GM19324 (cell line): ENCODE data around the gene TMEM209.
A peak's percentile ranks its signal among the peaks of the same experiment; 100 is the strongest.
"Not testable (repeated sequence)": the region's sequence is repeated elsewhere in the genome, so short reads cannot be mapped to it uniquely, and the experiment has no call there.

ENCODE experiments used
- ATAC-seq: cut with Tn5 transposase; IDR thresholded peaks from one replicate; pipeline ENCODE4 v1.9.1; 2021; ENCODE audit warnings: mild to moderate bottlenecking, moderate library complexity; ENCODE audit not compliant: unreplicated experiment, low FRiP score

Gene TMEM209

DNA sequence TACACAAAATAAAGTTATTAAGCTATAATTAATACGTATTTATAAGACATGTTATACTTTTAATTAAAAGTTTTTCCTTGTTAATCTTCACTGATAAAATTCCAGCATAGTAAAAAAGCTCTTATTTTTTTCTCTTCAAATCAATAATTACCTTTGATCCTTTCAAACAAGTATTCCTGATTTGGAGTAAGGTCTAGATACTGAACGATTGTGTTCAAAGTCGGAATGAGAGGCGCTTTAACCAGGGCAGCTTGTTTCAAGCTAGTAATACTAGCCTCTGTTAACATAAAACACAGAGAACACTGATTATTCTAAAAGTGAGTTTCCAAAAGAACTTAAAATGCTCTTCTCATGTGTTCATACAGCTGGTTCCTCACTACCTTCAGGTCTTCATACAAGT is 27.0 kb downstream of the TMEM209 start:
- ATAC-seq: no peak

DNA sequence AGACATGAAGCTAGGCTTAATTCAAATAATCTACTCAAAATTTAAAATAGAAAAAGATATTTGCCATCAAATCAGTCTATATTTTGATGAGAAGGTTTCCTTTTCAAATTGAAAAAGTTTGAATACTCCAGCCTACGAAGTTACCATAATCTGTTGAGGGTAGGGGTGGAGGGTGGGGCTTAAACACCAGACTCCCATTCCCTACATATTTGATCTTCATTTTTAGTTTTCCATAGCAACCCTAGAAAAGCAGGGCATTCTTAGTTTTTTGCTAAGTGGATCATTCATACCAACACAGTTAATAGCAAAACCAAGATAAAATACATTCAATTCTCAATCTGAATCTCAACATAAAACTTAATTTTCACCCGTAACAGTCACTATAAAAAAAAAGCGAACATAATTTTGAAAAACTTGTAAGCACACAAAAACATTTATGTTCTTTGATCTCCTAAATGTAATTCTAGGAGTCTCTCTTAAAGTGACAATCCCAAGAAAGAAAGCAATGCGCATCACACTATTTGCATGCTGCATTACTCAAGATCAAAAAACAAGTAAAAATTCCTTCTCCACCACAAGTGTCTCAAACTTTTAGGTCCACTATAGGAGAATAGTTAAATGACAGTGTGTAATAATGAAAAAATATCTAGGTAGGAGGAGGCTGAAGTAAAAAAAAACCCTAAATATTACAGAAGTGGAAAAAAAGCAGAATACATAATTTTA is 30.8 kb downstream of the TMEM209 start:
- ATAC-seq: no peak

DNA sequence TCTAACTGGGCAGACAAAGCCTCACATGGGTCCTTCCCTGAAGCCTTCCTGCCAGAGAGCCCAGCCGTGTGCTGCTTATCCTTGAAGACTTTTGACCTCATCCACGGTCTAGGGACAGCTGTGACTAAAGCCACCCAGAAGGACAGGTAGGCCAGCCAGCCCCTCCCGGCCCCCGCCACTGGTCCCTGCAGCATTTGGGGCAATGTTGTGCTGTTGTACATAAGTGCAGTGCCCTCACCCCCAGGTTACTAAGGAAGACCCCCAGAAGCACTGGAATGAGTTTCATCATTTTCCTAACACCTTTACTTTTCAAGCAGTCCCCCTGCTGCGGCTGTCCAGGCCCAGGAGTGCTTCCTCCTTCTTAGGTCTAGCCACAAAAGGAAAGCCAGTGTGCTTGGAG is 43.0 kb downstream of the TMEM209 start:
- ATAC-seq: no peak

DNA sequence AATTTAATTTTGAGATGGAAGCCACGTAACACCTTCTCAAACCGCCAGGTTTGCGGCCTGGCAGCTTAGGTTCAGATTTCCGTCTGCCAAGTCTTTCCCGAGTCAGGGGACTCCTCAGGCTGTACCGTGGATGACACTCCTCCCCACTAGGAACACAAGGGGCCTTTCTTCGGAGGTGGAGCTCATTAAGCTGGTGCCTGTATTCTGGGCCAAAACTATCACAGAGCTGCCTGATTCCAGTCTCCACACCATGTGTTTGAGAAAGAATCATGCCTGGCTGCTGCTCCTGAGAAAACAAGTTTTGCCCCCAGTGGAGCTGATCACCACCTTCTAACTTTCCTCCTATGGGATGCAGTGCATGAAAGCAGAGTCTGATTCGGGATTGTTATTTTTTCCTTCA is 44.8 kb downstream of the TMEM209 start:
- no peak for ATAC-seq

DNA sequence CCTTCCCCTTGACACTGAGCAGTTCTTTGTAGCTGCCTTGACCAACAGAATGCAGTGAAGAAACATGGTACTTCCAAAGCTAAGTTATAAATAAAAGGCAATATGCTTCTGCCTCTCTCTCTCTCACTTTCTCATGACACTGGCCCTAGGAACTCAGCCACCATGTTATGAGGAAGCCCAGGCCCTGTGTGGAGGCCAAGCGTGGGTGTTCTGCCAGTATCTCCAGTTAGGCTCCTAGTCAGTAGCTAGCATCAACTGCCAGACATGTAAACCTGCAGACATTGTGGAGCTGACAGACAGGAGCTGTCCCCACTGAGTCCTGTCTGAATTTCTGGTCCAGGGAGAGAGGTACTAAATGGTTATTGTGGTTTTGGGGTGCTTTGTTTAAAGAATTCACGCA is 45.2 kb downstream of the TMEM209 start:
- no peak for ATAC-seq

DNA sequence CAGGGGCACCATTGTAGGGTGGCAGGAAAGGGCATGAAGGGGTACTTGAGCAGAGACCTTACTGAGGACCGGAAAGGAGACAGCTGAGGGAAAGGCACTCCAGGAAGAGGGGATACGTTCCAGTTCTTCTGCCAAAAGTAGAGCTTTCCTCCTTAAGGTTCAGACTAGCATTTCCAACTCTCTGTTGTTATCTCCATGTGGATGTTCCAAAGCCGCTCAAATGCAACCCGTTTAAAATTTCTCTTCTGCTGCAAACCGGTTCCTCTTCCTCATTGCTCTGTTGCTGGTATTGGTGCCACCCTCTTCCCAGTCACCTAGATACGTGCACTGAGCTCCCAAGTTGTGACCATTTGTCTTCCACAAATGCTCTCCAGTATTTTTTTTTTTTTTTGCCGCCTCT is 47.5 kb downstream of the TMEM209 start:
- ATAC-seq: no peak

DNA sequence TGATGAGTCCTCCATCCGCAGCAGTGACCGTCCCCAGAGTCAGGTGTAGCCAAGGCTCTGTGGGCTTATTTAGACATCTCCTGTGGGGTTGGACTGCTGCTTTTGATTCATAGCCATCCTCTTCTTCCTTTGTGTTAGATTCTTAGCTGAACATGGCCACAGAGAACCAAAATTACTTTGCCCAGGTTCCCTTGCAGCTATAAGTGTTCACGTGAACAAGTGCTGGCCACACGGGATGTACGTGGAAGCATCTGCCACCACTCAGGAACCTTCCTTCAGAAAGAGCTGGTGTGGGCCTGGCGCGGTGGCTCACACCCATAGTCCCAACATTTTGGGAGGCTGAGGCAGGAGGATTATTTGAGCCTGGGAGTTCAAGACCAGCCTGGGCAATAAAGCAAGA is 49.1 kb downstream of the TMEM209 start:
- no peak for ATAC-seq

DNA sequence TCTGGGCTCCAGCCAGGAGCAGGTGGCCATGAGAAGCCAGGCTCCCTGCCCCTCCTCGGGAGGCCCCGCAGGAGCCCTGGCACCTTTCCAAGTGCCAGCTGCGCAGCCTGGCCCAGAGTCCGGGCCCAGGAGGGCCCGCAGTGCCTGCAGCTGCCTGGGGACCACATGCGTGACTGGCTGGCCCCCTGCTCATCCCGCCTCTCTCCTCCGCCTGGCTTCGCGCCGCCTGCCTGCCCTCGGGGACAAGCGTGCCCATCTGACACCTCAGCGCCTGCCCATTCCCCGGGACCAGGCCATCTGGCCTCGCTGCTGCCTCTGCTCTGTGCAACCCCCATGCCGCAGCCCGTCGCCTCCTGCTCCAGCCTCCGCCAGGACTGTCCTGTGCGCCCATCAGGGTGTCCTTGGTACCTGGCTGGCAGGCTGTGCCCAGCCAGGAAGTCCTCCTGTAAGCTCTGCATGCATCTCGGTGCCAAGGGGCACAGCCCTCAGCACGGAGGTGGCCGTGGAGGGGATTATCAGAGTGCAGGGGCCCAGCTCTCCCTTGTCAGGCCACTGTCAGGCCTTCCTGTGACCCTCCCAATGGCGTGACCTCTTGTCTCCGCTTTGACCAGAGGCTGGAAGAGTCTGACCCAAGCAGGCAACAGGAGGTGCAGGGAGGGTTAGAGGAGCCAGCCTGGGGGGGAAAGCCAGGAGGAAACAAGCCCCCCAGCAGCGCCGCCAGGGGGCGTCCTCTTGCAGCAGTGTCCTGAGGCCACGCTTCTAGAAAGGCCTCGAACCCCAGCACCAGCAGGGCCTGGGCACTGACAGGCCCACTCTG is 50.5 kb downstream of the TMEM209 start:
- no peak for ATAC-seq

DNA sequence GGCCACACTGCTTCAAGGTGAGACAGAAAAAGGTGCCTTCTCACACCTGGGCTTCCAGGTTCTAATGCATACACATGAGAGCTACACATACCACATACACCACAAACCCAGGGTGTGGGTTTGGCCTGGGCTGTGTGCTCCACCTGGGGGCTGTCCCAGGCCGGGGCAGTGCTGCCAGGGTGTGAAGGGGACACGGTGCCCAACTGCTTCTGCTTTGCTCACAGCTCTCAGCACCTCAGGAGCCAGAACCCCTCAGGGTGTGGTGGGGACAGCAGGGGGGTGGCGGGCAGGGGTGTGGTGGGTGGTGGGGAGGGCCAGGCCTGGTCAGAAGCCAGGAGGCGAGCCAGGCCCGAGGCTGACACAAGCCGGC is 51.1 kb downstream of the TMEM209 start:
- ATAC-seq: no peak

DNA sequence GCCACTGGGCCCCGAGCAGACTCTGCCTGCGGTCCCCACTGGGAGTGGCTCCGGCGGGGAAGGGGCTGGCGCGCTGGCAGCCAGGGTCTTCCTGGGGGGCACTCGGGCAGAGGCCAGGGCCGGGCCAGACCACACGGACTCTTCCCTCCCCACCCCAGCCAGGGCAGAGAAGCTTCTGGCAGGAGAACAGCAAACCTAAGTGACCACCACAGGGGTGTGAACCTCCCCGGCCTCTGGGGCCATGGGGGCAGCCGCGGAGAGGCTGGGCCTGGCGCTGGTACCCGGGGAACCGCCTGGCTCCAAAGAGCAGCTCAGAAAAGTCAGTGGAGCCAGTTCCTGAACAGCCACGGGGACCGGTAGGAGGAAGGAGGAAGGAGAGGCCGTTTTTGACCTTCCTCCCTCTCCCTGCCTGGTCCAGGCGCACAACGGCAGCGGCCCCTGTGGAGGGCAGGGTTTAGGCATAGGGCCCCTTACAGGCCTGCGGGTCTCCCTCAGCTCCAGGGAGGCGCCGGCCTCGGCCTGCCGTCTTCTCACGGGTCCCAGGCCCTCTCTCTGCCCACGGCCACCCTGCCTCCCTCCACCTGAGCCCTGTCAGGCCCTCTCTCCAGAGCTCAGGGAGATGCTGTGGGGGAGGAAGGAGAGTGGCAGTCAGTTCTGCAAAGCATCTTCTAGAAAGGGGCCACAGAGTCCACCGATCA is 51.8 kb downstream of the TMEM209 start:
- no peak for ATAC-seq

DNA sequence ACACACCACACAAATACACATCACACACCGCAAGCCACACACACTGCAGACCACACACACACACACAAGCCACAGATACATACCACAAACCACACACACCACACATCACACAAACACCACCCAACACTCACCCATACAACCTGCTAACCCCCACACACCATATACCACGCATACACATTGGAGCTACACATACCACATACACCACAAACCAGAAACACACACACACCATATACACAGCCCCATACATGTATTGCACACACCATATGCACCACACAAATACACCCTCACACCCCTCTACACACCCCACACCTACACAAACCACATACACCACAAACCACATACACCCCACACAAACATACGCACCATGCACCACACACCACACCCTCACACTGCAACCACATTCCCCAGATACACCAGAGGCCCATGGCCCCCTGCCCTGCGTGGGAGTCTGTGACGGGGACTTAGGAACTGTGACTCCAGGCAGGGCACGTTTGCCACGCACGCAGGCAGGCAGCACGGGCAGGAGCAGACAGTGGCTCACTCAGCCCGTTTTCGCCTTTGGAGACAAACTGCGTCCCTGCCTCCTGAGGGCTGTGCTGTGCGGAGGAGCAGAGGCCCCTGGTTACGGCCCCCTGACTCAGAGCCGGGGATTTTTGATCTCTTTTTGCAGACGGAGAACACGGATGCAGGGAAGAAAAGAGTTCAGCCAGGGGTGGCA is 52.6 kb downstream of the TMEM209 start:
- ATAC-seq: no peak

DNA sequence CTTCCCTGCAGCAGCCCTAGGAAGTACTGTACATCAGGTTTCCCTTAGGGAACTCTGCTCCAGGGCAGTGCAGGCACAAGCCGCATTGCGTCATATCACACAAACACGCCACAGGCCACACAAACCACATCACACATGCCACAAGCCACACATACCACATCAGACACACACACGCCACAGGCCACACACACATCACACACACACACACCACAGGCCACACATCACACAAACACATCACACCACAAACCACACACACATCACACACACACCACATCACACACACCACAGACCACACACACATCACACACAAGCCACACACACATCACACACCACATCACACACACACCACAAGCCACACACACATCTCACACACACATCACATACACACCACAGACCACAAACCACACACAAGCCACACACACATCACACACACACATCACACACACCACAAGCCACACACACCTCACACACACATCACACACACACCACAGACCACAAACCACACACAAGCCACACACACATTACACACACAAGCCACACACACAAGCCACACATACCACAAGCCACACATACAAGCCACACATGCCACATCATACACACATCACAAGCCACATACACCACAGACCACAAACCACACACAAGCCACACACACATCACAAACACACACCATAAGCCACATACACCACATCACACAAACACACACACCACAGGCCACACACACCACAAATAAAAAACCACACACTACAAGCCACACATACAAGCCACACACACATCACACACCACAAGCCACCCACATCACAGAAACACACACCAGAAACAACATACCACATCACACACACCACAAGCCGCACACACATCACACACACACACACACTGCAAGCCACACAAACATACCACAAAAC is 53.4 kb downstream of the TMEM209 start:
- no peak for ATAC-seq

DNA sequence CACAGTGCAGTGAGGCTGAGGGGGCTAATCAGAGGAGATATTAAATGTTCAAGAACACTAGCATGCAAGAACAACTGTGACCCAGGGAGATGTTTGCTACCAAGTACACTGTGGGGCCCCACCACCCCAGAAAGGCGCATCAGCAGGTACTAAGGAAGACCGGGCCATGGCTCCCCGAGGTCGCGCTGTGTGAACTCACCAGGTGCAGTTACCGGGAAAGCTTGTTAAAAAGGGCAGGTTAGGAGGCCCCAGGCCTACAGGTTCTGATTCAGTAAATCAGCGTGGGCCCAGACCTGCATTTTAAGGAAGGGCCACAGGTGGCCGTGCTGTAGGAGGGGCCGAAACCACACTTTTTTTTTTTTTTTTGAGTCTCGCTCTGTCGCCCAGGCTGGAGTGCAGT is 54.6 kb downstream of the TMEM209 start:
- no peak for ATAC-seq

DNA sequence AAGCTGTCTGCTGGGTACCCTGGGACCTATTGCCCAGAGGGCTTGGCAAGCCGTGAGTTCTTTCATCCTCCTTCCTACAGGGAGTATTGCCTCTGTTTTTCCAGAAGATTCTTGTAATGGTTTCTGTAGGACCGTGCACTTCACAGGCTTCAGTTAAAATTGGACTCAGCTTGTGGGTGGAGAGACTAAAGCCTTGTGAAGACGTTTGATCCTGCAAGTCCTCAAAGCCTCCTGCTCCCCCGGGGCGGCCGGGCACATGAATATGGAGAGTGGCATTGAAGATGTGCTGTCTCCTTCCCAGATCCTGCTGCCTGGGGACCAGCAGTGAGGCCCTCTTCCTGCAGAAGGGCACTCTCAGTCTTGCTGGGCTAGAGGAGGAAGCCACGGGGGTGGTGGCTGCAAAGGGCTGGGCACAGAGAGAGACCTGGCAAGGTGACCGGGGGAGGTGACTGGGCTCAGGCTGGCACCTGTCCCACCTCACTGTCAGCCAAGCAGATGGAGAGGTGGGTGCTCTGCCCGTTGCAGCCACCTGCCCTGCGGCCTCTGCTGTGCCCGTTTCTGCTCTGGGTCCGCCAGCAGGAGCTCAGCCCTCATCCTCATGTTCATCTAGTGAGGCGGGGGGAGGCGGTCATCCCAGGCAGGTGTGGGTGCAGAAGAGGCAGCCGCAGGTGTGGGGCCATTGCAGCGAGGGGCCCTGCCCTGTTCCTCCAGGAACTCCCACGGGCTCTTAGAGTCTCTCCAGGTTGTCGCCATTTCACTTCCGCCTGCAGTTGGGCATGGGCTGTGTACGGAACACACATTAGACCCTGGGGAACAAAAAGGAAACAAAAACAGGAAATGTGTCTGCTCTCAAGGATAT is 55.7 kb downstream of the TMEM209 start:
- peak; percentile 71 for ATAC-seq

DNA sequence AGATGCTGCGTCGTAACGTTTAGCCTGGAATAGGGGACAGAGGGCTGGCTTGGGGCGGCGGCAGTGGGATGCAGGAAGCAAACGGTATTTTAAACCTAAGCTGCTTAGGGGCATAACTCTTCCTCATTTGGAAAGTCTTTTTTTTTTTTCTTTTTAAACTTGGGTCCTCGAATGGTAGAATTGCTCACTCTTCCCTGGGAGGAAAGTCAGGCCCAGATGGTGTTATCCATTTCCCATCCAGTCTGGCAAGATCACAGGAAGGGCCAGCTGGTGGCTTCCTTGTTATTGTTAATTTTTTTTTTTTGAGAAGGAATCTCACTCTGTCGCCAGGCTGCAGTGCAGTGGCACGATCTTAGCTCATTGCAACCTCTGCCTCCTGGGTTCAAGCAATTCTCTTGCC is 56.6 kb downstream of the TMEM209 start:
- no peak for ATAC-seq

DNA sequence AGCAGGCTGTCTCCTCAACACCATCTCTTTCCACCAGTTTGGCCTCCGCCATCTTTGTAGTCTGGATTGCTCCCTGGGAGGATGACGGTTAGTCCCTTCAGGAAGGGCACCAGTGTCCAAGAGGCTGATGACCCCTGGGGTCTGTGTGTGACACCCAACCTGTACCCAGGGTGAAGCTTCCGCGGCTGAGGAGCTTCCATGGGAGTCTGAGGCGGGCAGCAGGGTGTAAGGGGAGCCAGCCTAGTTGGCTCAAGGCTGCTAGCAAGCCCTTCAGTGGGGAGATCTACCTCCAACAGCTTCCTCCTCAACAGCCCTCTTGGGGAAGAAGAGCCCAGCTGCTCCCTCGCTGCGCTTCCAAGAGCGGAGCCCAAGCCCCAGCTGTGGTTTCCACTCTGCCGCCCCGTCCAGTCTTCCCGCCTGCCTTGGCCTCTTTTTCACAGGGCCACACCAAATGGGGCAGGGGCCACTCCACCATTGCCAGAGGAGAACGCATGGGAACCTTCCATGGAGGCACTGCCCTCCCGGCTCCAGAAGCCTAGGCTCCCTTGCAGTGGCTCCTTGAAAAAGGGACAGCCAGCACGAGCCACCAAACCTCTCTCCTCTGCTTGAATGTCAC is 57.4 kb downstream of the TMEM209 start:
- ATAC-seq: no peak

DNA sequence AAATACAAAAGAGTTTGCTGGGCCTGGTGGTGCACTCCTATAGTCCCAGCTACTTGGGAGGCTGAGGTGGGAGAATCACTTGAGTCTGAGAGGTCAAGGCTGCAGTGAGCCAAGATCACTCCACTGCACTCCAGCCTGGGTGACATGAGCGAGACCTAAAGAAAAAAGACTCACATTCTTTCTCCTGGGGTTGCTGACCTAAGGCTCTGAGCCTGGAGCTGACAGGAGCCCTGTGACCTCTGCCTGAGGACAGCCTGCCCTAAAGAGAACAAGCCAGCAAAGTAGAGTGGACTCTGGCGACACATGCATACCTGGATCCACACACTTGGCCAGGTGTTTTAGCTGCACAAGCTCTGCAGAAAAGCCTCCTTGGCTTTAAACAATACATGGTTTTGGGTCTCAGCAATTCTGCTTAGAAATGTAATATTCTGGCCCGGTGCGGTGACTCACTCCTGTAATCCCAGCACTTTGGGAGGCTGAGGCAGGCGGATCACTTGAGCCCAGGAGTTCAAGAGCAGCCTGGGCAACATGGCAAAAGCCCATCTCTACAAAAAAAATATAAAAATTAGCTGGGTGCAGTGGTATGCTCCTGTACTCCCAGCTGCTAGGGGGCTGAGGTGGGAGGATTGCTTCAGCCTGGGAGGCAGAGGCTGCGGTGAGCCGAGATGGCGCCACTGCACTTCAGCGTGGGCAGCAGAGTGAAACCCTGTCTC is 58.4 kb downstream of the TMEM209 start:
- ATAC-seq: no peak

DNA sequence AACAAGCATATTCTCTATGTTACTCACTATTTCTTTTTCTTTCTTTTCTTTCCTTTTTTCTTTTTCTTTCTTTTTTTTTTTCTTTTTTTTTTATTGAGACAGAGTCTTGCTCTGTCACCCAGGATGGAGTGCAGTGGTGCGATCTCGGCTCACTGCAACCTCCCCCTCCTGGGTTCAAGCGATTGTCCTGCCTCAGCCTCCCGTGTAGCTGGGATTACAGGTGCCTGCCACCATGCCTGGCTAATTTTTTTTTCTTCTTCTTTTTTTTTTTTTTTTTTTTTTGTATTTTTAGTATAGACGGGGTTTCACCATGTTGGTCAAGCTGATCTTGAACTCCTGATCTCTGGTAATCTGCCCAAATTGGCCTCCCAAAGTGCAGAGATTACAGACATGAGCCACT is 59.1 kb downstream of the TMEM209 start:
- ATAC-seq: not testable (repeated sequence)
